GM19455 (cell line): ENCODE results near the gene PROB1.
"Not testable (repeated sequence)": the region's sequence is repeated elsewhere in the genome, so short reads cannot be mapped to it uniquely, and the experiment has no call there.

Experiments
- ATAC-seq: cut with Tn5 transposase; IDR thresholded peaks from one replicate; pipeline ENCODE4 v1.9.1; 2021; ENCODE audit not compliant: unreplicated experiment

Gene PROB1, protein sequence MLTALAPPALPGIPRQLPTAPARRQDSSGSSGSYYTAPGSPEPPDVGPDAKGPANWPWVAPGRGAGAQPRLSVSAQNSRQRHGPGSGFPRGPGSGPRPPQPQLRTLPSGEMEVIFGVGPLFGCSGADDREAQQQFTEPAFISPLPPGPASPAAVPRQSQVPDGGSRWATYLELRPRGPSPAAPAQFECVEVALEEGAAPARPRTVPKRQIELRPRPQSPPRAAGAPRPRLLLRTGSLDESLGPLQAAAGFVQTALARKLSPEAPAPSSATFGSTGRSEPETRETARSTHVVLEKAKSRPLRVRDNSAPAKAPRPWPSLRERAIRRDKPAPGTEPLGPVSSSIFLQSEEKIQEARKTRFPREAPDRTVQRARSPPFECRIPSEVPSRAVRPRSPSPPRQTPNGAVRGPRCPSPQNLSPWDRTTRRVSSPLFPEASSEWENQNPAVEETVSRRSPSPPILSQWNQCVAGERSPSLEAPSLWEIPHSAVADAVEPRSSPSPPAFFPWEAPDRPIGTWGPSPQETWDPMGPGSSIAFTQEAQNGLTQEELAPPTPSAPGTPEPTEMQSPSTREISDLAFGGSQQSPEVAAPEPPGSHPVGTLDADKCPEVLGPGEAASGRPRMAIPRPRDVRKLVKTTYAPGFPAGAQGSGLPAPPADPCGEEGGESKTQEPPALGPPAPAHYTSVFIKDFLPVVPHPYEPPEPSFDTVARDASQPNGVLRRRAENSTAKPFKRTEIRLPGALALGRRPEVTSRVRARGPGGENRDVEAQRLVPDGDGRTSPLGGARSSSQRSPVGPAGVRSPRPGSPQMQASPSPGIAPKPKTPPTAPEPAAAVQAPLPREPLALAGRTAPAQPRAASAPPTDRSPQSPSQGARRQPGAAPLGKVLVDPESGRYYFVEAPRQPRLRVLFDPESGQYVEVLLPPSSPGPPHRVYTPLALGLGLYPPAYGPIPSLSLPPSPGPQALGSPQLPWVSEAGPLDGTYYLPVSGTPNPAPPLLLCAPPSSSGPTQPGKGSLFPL

DNA sequence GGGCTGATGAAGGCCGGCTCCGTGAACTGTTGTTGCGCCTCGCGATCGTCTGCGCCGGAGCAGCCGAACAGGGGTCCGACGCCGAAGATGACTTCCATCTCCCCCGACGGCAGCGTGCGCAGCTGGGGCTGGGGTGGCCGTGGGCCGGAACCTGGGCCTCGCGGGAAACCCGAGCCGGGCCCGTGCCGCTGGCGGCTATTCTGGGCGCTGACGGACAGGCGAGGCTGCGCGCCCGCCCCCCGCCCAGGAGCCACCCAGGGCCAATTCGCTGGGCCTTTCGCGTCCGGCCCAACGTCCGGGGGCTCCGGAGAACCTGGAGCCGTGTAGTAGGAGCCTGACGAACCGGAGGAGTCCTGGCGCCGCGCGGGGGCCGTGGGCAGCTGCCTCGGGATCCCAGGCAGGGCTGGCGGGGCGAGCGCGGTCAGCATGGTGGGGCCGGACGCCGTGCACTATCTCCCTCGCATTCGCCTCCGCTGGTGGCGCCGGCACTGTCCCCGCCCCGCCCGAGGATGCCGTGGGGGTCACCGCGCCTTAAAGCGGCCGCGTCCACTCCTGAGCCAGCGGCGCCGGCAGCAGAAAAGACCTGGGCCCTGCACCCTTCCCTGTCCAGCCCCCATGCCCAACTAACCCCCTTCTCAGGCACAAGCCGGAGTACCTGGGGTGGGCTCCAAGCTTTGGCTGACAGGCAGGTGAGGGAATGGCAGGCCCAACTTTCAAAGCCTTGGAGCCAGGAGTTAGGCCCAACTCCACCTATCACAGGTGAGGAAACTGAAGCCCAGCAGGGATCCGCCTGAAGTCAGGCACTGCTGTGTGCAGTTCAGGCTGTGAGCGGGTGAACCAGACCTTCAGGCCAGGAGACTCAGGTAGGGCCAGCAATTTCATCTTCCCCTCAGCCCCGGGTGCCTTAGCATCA, at the start of gene PROB1:
Gene PROB1, minus strand, starts transcription at position 451 of the 913 bp plus-strand sequence. Its CDS starts 23 bp downstream, at position 428.
- no peak for ATAC-seq

DNA sequence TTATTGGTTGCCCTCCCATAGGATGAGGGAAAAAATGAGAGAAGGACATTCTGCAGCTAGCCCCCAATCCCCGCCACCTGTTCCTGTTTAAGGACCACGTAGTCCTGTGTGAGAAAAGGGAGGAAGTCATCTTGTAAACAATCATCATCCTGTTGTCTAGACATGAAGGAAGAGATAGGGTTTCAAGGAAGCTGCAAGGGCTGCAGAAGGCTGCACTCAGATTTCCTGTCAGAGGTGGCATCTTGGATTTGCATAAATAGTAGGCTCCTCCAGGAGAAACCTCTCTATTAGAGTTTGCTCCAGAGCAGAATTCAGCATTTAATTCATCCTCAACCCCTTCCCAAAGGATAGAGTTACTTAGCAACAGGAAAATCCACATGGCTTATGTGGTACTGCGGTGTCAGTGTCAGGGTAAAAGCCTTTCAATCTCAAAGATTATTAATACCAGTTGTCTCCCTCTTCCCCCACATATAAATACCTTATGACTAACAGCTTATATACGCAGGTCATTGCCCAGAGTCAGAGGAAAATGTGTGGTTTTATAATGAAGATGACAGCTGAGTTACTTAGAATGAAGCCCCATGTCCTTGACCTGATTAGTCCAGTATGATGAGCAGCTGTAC, 49.0 kb upstream of the PROB1 start:
- ATAC-seq = no peak

DNA sequence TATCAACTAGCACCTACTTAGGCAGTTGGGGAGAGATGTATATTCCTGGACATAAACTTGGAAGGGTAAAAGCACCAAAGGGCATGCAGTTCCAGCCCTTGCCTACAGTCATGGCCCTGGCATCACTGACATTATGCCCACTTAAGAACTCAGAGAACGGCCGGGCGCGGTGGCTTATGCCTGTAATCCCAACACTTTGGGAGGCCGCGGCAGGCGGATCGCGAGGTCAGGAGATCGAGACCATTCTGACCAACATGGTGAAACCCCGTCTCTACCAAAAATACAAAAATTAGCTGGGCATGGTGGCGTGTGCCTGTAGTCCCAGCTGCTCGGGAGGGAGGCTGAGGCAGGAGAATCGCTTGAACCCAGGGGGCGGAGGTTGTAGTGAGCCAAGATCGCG, 45.5 kb upstream of the PROB1 start:
- not testable (repeated sequence) for ATAC-seq

DNA sequence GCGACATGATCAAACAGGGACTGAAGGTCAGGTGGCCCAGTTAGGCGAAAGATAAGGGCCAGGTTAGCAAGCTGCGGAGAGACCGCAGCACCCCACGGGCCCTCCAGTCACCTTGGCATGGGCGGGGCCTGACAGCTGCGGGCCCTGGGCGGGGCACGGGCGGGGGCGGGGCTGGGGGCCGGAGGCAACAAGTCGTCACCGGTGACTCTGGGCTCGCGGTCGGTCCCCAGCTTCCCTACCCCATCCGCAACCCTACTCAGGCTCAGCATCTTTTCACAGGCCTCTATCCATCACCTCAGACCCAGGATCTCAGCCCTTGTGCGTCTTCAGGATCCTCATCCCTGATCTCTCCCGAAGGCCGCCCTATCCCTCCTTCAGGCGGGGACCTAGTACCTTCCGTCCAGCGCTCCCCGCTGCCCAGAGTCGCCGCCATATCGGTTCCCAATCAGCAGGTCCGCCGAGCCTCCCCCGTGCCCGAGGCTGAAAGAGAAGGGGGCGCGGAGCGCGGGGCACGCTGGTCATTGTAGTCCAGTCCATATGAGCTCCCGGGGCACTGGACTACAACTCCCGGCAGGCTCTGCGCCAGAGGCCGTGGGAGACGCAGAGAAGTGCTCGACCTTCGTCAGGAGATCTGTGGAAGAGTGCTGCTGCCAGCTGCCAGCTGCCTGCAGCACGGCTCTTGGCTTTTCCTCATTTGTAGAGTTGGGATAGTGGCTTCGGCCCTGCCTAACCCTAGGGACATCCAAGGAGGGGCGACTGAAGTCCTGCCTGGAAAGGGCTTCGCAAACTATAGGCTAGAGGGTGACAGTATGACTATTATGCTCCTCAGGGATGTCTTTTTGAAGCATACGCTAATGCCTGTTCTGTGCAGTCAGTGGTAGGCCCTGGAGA, 44.4 kb upstream of the PROB1 start, which contains the start of gene DNAJC18:
Gene DNAJC18, minus strand, starts transcription at position 513 of the 891 bp plus-strand sequence. Its CDS starts 80 bp downstream, at position 433.
- ATAC-seq = peak; percentile 94

DNA sequence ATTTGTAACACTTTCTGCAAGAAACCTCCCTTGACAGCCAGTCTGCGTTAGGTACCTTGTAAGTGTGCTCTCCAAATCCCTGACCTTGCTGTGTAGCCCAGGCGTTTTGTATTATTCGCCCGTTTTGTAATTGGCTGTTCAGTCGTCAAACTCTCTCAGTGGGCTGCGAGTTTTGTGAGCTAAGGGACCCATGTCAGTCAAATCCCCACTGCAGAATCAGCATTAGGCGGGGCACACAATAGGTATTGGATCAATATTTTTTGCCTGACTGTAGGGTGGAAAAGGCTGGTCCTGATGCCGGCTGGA, 43.8 kb upstream of the PROB1 start:
- no peak for ATAC-seq

DNA sequence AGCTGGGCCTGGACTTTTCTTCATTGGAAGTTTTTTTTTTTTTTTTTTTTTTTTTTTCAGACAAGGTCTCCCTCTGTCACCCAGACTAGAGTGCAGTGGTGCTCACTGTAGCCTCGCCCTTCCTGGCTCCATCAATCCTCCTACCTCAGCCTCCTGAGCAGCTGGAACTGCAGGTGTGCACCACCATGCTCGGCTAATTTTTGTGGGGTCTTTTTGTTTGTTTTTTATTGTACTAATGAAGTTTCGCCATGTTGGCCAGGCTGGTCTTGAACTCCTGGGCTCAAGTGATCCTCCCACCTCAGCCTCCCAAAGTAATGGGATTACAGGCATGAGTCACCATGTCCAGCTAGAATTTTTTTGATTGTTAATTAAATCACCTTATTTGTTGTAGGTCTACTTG, 40.8 kb upstream of the PROB1 start:
- no peak for ATAC-seq

DNA sequence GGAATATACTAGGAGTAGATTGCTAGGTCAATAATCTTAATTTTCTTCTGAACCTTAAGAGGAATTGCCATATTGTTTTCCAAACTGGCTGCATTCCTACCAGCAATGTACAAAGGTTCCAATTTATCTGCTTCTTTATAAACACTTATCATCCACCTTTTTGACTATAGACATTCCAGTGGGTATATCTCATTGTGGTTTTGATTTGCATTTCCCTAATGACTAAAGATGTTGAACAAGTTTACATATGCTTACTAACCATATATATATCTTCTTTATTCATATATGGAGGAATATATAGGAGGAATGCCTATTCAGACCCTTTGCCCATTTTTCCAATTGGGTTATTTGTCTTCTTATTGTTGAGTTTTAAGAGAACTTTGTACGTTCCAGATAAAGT, 36.8 kb upstream of the PROB1 start:
- no peak for ATAC-seq

DNA sequence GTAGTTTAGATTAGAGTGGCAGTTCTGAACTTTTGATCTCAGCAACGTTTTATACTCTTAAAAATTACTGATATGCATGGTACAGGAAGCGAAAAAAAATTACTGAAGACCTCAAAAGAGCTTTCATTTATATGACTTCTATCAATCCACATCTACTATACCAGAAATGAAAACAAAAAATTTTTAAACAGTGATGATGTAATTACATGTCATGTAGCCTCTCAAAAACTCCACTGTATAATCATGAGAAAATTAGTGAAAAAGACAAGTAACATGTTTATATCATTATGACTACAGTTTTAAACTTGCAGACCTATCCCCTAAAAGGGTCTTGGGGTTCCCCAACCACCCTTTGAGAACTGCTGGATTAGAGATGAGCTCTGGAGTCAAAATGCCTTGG, 35.1 kb upstream of the PROB1 start:
- no peak for ATAC-seq

DNA sequence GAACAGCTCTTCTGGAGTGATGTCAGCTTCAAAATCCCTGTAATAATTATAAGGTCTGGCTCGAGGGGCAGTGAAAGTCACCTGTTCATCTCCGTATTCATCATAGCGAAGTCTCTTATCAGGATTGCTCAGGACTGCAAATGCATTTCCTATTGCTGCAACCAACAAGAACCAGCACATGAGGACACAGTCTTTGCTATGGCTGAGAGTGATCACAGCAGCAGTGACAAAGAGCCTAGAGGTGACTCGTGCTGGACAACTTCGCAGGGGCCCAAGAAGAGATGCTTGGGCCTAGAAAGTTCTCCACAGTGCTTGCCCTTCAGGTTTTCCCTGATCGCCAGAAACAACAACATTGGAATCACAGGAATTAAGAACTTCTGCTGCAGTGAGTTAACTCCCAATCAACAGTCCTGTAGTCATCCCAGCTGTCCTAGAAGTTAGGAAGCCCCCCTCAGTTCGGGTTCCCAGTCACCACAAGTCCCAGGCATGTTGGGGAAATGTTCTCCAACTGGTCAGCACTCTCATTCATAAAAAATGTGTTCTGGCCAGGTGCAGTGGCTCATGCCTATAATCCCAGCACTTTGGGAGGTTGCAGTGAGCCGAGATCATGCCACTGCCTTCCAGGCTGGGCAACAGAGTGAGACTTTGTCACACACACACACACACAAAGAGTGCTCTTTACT, 31.4 kb upstream of the PROB1 start:
- ATAC-seq = no peak

DNA sequence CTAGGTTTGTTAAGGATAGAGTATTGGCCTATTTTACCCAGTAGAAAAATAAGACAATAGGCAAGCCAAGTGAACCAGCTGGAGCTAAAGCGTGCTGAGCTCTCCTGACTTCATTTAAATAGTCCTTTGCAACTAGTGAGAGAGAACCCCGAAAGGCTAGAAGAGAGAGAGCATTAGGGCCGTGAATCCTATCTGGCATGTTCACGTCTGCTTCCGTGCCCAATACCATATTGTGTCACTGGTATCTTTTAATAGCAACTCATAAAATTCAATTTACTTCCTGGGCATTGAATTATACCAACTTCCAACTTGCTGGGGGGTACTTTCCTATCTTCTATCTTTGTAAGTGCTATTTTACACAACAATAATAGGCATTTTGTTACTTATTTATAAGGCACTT, 30.6 kb upstream of the PROB1 start:
- ATAC-seq = no peak

DNA sequence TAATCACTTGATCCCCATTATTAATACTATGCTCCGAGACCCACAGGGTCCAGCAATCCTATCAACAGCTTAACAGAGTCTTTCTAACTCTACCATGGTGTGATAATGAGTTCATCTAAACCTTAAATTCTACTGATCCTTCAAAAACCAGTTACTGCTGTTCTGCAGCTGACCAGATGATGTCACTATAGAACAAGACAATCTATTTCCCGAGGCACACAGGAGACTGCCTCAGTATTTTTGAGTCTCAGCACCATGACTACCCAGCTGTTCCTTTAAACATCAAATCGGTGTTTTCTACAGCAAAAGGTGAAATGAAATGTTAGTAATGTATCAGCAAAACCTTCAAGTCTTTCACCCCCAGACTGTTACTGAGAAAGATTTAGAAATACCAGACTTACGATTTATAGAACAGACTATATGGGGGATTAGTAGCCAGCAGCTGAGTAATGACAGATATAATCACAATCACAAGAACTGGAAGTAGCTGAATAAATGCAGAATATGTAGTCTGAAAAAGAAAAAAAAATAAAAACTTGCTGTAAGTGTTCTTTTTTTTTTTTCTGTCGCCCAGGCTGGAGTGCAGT, 27.5 kb upstream of the PROB1 start:
- no peak for ATAC-seq

DNA sequence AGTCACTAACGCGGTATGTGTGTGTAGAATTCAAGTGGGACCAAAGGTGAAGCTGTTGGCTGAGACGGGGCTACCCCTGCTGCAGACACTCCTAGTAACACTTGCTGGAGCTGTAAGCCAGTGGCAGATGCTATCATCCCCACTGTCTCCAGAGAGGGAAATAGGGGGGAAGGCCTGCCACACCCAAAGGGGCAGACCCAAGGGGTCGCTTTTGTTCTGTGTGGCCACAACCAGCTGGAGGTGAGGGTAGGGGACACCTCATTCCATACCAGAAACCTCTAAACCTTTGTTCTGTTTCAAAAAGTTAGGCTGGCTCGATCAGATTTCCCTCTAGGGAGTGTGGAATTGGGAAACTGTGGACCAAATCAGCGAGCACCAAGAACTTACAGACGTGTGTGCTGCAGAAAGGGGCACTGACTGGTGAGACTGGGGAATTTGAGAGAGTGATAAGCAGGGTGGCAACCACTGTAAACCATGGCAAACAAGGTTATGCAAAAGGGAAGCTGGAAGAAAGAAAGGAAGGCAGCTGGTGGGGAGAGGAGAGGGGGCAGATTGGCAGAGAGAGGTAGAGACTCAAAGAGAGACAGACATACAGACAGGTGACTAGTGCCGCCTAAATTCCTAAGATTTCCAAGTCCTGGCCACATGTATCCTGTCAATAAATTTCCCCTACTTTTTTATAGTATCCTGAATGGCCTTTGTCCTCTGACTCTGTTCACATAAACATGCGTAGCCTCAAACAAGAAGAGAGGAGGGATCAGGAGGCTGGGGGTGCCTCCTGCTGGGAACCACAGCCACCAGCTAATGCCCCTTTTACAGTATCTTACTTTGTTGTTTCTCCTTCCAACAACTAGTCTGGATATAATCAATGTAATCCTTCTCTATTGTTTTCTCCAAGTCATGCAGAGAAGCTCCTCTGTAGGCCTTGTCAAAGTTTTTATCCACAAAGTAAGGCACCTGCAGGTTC, 24.6 kb upstream of the PROB1 start:
- no peak for ATAC-seq

DNA sequence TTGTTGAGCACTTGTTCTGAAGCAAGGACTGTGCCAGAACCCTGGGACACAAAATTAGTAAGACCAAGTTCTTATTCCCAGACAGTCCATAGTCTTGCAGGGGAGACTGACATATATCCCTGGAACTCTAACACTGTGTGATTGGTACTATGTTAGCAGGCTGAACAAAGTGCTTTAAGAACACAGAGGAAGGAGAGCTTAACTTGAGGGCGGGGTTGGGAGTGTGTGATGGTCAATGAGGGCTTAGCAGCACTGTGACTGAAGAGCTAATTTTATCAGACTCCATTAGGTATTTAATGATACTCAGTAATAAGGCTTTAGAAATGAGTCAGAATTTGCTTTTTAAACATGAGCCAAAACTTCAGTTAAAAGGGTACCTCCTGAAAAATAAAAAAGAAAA, 23.9 kb upstream of the PROB1 start:
- no peak for ATAC-seq

DNA sequence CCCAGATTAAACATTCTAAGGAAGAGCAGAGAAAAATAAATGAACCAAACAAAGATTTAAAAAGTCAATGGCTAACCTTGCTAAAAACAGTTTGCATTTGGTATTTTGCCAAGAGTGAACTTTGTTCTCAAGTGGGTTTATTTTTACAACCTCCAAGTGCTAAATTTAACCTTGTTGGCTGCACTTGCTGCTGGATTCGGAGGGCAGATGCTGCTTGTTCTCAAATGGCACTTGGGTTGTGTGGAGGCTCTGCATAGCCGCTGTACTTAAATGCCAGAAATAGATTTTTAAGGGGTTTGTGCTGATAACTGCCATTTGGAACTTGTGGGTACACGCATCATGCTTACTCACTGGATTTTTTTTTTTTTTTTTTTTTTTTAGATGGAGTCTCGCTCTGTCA, 22.3 kb upstream of the PROB1 start:
- ATAC-seq = no peak

DNA sequence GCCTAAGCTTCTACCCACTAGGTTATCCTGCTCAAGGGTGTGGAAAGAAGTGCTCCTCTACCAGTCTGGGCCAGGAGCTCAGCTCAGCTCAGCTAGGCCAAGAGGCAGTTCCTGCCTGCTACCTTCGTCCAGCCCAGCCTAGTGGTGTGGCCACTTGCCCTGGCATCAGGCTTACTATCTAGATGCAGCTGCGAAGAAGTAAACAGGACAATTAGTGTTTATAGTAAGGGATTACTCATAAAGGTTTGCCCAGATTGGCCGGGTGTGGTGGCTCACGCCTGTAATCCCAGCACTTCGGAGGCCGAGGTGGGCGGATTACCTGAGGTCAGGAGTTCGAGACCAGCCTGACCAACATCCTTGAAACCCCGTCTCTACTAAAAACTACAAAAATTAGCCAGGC, 21.7 kb upstream of the PROB1 start:
- no peak for ATAC-seq

DNA sequence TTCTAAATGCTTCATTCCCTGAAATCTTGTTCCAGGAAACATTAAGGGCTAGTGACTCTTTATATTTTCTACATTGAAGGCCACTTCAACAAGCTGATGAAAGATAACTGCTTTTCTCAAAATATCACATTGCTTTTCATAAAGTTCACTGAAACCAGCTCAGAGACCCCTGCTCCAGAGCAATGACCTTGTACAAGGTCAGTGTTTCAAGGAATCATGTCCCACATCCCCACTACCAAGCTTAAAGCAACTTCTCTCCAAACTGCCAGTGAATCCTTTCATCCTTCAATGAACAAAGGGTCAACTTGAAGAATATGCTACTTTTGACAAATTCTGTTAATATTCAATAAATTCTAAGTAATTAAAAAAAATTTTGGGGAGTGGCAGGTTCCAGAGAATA, 21.0 kb upstream of the PROB1 start:
- ATAC-seq = no peak

DNA sequence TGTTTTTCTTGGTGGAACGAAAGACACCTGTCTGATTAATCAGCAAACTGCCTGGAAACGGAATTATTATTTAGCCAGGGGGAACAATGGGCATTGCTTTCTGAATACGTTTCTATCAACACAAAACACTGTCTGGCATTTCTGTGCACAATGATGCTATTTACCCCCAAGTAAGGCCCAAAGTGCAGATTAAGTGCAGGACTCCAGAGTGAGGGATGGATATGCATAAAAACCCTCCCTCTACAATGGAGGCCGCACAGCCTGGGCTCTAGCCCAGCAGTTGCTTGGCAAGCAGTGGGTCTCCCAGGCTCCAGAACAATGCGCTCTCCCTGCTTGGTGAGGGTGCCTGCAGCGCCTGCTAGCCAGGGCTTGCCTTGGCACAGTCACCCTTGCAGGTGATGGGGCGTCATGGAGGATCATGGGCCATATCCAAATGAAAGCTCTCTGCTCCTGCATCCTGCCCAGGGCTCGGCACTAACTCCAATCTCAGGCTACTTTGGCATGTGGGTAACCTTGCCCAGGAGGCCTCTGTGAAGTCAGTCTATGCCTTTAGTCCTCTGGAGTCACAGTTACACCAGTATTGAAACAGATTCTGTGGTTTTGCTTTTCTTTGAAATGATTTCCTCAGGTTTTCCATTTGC, 20.4 kb upstream of the PROB1 start:
- ATAC-seq = no peak
